SKM-1 (cell line): ENCODE measurements around the gene PSMA7.

Source experiments
- DNase-seq: peaks from one replicate; lab custom pipeline; 2025; ENCODE audit not compliant: unreplicated experiment; lab: John Stamatoyannopoulos, UW

PSMA7 gene

DNA sequence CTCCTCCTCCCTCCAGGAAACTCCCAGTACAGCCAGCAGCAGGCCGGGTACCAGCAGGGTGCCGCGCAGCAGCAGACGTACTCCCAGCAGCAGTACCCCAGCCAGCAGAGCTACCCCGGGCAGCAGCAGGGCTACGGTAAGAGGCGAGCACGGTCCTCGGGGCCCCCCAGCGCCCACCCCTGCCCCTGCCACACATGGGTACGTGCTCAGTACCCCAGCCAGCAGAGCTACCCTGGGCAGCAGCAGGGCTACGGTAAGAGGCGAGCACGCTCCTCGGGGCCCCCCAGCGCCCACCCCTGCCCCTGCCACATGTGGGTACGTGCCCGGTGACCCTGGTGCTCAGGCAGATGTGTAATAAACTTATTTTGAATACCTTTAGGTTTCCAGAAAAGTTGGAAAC, 29.5 kb upstream of the PSMA7 start:
- no peak for DNase-seq

DNA sequence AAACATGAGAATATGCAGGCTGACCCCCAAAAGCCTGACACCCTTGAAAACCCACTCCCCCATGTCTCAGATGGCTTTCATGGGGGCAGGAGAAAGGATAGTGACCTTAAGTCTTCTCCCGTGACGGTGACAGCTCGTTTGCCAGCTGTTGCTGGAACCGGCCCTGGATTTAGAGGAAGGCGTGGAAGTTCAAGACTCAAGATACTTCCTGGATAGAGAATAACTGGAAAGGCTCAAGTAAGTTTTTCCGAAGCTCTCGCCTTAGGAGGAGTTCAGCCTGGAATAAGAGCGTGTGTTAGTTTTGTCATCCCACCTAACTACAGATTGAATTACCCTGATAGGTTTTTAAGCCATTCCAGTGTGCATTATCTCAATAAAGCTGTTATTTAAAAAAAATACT, 28.1 kb upstream of the PSMA7 start:
- no peak for DNase-seq

DNA sequence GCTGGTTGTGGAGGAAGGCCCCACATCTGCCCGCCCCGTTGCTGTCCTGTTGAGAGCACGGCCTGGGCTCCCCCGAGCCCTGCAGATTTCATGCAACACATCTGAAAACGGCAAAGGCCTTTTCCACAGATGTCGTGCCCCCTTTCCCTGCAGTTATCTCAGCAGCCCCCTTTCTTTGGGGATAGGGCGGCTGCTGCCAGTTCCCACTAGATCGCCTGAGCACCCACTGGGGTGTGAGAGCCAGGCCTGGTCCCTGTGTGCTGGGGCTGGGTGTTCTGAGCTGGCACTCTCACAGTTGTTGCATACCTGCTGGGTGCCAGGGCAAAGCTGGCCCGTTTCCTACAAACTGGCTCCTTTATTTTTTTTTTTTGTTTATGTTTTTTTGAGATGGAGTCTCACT, 27.3 kb upstream of the PSMA7 start:
- no peak for DNase-seq

DNA sequence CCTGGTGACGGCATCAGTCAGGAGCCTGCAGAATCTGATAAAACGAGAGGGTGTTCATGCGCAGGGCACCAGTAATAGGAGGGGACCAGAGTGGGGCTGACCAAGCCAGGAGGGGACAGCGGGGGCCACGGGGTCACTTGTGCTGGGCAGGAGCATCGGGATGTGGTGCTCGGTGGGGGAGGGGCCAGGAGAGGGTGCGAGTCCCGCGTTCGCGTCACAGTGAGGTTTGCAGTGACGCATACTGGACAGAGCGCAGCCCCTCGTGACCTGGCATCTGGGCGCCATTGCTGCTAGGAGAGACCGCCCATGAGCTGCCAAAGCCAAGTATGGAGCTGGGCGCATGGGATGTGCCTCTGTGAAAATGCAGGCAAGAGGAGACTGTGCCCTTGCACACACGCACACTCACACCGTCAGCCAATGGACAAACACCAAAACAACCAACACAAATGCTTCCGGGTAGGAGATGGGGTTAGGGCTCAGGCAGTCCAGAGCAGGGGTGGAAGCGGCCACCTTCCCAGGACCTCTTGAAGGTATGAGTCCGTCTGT, 25.8 kb upstream of the PSMA7 start:
- no peak for DNase-seq

DNA sequence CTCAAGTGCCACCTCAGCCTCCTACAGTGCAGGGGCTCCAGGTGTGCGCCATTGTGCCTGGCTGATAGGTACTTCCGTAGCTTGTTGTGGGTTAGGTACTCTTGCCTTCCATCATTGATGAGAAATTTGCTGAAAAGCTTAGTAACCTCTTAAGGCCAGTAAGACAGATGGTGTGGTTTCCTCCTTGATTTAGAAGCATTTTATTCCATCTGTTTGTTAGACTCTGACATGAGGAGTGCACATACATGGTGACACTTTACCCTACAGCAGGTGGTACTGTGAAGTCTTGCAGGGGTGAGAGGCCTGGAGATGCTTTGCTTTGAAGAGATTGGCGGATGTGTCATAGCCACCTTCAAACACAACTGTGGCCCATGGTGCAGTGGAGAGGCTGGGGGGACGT, 24.9 kb upstream of the PSMA7 start:
- DNase-seq, result no peak

DNA sequence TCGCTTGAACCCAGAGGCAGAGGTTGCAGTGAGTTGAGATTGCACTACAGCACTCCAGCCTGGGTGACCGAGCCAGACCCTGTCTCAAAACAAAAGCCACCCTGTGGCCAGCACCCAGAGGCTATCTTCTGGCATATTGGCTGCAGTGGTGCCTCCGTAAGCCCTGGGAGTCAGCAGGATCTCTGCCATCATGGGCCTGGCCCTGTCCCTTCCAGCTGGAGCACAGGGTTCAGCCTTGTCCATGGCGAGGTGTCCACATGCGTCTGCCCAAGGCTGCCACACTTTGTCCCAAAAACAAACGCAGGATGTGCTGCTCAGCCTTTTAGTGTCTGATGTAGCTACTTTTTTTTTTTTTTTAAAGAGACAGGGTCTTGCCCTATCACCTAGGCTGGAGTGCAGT, 24.3 kb upstream of the PSMA7 start:
- DNase-seq, result no peak

DNA sequence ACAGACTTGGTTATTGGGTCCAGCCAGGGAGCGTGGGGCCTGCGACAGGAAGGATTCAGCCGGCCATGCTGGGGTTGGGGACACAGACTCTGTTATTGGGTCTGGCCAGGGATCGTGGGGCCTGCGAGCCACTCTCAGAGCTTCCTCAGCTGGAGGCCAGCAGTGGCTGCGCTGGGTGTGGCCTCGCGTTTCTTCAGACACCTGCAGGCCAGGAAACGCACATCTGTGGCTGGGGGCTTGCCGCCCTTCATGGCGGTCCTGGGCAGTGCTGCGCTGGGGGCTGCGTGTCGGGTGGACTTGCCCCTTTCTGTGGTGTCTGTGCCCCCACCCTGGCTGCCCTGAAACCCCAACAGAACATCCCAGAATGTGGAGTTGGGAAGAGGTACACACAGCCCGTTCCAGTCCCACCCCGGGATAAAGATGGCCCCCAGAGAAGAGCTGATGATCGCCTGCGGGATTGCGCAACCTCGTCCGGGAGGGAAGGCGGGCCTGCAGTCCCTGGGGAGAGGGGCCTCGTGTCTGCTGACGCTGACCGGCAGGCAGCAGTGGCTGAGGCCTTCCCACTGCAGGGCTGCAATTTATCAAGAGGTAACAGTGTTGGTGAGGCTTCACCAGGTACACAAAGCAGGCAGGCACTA, 22.7 kb upstream of the PSMA7 start:
- no peak for DNase-seq

DNA sequence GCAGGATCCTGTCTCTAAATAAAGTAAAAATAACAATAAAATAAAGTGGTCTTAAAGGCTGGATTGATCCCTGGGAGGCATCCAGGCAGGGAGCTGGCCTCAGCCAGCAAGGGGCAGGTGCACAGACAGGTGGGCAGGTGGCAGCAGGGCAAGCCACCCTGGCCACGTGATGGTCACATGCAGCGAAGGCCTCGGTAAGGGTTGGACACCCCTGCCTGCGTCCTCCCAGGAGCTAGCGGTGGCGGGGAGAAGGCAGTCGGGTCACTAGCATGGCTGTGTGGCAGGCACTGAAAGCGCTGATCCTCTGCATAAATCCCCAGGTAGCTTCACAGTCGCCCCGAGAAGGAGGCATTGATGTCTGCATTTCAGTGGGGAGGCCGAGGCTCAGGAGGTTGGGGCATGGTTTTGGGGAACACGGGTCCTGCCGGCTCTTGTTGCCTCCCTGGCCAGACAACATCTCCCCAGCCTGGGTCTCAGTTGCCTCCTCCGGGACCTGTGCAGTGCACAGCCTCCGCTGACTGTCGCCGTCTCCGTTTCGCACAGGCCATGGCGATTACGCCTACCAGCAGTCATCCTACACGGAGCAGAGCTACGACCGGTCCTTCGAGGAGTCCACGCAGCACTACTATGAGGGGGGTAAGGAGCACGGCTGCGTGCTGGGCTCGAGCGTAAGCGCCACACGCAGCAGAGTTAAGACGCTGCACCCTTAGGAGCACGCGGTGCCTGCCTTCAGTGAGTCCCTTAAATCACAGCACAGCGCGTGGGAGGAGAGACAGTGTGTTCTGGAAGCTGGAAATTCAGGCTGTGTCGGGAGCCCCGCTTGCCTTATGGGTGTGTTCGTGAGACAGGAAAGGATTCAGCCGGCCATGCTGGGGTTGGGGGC, 21.9 kb upstream of the PSMA7 start:
- DNase-seq, result no peak

DNA sequence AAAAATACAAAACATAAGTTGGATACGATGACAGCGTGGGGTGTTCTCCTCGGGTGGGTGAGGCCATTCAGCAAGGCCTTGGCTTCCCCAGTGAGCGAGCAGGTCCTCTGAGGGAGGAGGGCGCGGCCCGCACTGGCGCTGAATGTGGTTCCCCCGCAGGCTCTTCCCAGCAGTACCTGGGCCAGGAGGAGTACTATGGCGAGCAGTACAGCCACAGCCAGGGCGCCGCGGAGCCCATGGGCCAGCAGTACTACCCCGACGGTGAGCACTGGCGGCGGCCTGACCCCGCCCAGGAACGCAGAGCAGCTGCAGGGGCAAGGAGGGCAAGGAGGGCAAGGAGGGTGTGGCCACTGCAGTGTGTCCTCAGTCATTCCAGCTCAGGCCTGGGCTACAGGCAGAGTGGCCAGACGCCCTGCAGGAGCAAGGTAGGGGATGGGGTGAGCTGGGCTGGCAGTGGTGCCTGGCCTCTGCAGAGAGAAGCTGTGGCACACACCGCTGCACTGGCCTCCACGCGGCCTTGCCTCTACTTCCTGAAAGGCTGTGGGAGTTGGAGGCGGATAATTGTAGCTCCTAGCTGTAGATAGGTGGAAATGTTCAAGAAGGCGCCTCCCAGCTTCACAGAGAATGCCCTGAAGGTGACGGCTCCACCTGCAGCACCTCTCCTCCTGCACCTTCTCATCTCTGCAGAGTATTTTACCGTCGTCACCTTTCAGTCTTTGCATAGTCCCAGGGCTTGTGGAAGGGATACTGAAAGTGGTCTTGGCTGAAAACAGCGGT, 21.0 kb upstream of the PSMA7 start:
- no peak for DNase-seq

DNA sequence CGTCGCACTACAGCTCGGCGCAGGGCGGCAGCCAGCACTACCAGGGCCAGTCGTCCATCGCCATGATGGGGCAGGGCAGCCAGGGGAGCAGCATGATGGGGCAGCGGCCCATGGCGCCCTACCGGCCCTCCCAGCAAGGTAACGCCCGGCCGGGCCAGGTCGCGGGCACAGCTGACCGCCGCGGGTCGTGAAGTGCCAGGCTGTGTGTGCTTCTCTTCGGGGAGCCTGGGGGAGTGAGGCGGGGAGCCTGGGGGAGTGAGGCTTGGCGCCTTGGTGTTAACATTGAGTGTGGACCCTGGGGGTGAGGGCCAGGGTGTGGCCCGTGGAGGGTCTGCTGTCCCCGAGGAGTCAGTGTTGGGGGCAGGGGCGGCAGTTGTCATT, 20.3 kb upstream of the PSMA7 start:
- DNase-seq, result no peak

DNA sequence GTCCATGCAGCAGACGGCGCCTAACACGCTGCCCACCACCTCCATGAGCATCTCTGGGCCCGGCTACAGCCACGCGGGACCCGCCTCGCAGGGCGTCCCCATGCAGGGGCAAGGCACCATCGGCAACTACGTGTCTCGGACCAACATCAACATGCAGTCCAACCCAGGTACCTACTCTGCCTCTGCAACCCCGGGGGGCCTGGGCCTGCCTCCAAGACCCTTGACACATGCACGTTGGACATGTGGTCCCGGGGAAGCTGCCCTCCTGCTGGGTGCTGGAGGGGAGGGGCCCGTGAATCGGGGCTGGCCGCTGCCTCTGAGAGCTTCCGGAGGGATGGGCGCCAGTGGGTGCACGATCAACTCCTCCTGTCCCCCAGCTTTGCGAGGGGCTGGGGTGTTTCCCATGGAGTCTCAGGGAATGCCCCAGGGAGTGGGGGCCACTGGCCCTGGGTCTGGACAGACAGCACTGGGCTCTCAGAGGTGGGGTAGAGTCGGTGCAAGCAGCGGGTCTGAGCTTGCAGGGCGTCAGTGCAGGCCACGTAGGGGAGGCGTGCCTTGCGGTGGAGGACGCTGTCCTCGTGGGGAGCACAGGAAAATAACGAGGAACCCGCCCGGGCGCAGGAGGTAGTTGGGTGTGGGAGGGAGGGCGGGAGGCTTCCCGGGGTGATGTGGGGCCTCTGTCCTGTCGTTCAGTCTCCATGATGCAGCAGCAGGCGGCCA, 19.7 kb upstream of the PSMA7 start:
- no peak for DNase-seq

DNA sequence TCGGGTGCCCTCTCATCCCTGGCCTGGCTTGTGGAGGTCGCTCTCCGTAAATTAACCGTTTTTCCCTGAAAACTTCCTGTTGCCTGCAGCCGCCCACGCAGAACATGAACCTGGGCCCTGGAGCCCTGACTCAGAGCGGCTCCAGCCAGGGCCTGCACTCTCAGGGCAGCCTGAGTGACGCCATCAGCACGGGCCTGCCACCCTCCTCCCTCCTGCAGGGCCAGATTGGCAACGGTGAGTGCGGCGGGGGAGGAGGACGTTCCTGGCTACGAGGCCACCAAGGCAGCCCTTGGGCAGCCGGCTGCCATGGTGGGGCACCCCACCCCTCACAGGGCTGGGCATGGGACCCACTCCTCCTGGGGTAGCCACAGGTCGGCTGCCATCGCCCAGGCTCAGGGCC, 18.2 kb upstream of the PSMA7 start:
- no peak for DNase-seq

DNA sequence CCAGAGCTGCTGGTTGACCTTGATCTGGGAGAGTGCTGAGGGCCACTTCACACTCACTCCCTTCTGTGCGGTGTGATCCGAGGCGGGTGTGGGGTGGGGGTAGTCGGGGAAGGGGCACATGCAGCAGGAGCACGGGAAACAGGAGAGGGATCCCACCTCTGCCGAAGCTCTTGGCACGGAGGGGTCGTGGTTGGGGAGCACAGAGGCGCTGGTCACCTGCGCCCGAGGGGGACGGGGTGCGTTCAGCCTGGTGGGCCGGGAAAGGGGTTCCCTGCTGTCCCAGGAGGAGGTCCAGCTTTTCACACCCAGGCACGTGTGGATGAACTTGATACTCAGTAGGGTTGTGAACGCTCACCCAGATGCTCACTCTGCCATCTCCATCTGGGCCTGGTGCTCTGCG, 17.7 kb upstream of the PSMA7 start:
- no peak for DNase-seq

DNA sequence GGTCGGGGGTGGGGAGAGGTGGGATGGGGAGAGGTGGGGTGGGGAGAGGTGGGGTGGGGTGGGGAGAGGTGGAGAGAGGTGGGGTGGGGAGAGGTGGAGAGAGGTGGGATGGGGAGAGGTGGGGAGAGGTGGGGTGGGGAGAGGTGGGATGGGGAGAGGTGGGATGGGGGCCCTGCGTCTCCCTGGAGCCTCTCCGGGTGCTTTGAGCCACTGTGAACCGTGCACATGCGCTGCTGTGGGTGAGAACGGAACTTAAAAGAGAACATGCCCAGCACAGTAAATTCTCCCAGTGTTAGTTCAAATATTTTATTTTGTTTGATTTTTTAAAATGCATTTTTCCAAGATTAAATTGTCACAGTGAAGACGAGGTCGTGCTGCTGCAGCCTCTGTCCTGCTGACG, 17.1 kb upstream of the PSMA7 start:
- DNase-seq, result no peak

DNA sequence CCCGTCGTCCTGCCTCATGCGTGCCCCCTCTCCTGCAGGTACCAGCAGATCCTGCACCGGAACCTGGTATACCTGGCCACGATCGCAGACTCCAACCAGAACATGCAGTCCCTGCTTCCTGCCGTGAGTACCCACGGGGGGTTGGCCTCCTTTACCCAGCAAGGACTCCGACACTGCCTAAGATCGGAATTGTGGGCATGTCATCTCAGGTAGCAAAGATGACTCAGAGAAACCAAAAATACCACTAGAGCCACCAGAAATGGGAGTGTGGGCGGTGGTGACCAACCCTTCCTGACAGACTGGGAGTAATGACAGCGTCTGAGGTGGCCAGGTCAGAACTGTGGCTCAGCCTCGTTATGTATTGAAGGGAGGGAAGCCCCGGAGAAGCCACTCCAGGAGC, 16.6 kb upstream of the PSMA7 start:
- DNase-seq, result no peak

DNA sequence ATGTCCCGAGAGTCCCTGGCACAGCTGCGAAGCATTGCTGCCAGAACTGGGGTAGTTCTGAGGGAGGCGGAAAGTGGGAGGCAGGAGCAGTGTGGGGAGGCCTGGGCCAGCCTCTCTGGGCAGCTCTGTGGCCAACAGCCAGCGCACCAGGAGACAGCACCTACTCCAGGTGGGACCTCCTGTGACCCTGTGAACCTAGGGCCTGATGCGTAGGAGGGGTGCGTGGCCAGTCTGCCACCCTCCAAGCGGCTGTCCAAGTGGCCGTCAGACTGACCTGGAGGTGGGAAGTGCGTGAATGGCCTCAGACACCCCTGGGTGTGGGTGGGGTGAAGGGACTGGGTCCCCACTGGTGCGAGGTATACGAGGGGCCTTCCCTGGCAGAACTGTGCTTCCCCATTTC, 15.9 kb upstream of the PSMA7 start:
- no peak for DNase-seq

DNA sequence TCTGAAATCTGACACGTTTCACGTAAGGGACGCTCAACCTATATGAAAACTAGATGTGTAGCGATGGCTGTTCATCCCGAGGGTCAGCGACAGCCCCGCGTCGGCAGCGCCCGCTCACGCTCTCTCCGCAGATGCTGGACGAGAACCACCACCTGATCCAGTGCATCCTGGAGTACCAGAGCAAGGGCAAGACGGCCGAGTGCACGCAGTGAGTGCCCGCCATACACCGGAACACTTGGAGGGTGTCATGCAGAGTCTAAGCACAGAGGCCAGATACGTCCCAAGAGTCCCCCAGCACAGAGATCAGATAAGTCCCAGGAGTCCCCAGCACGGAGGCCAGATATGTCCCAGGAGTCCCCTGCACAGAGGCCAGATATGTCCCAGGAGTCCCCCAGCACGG, 15.3 kb upstream of the PSMA7 start:
- DNase-seq, result no peak

DNA sequence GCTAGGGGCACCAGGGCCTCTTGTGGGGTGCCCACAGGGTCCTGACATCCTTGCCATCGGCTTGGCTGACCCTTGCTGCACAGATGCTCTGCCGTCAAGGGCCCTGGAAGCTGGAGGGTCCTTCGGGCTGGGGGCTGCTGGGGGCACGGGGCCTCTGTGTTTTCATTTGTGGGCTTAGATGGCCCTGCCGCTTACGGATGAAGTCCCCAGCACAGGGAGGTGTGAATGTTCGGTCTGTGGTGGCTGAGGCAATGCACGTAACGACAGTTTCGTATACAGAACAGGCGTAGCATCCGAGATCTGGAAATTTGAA, 14.8 kb upstream of the PSMA7 start:
- DNase-seq, result no peak

DNA sequence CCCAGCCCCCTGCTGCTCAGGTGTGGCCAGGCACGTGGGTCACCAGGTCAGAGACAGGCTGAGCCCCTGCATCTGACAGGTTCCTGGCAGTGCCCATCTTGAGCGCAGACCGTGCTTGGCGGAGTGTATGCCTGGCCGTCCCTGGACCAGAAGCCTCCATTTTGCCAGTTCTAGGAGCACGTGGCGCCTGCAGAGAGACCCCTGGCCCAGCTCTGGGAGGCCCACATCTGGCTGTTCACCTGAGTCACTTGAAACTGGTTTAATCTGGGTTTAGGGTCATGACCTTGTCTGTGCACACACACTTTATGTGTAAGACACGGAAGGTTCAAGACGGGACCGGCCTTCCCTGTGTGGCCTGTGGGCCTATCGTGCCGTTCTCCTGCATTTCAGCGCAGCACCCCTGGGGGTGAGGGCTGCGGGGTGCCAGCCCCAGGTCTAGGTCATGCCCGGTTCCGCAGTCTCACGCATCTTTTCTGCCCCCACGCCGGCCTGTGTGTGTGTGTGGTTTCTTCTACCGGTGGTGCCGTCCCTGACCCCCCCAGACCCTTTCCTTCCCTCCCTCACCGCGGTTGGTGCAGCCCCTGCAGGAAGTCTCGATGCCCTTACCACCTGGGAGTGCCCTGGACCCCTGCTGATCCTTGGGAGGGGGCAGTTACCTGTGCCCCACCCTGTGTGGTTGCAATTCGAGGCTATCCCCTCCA, 14.3 kb upstream of the PSMA7 start:
- no peak for DNase-seq

DNA sequence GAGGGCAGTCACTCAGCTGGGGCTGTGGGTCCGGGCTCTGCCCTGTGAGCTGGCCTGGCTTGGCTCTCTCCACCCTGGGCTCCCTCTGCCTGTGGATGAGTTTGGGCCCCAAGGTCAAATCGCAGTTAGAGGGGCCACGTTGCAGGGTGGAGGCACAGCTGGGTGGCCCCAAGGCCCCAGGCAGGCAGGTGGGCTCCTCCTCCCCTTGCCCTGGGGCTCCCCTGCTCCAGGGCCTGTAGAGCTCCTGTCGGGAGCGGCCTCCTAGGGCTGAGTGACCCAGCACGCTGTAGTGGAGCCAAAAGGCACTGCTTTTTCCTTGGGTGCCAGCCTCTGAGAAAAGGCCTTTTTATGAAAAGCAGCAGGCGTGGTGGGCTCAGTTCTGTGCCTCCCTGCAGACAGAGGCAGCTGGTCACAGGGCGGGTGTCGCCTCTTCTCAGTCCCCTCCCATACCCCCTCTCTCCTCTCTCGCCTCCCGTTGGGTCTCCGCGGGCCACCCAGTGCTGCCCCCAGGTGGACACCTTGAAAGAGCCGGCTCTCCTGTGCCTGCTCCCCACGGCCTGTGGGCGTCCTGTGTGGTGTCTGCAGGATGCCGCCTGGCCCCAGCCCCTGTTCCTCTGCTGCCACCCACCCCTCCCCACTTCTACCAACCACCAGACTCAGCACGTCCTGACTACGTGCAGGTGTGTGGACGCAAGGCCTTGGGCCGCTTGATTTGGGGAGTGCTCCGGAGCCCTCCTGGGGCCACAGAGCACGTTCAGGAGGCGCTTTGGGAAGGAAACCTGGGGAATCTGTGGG, 13.6 kb upstream of the PSMA7 start:
- no peak for DNase-seq
